ENCODE data around the gene RTN4R. TPM values are rescaled to one million over a fixed set of nuclear protein-coding genes. Genes with fewer than 3 reads are reported as not detected.

The RTN4R gene
- total RNA-seq, 1 experiment from 2014 or later = 16.3 TPM

DNA sequence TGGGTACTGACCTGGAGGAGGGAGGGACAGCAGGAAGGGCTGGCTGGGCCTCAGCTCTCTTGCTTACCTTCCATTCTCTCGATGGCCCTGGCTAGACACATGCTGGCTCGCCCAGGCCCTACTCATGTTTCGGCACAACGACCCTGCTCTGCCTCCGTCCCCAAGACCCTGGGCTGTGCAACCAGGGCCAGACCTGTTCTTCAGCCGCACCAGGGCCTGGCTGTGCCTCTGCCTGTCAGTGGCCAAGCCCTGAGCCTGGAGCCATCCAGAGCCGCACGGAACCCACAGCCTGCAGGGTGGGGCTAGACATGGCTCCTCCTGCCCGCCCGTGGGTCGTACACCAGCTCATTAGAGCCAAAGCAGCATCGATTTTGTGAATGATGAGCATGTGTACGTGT, 47.5 kb downstream of the RTN4R start:
- intact Hi-C loops (cut with micrococcal nuclease; ENCODE audit: unreplicated experiment) (no loop called here), in situ Hi-C loops (cut with HindIII; ENCODE audit: low pct_unique_long_range_greater_than_20kb, low sequenced_read_pairs) (no loop called here)
- DNase-seq (ENCODE audit: low read depth, low spot score) = no peak
- no peaks in the 10 kb centered on the region for H3K36me3 ChIP-seq (ENCODE audit: control insufficient read depth, insufficient read depth, low read length)
- ATAC-seq = no peak
- no TSS peak for BruUV-seq (replicated peaks)
- no peak overlapping the region for H3K27ac ChIP-seq (ENCODE audit: low read length)
- no peak overlapping the region for H3K4me3 ChIP-seq (ENCODE audit: low read depth in 2 of 2, low read length in 2 of 2)
- H3K4me1 ChIP-seq (ENCODE audit: control insufficient read depth, insufficient read depth, low read length) = no peaks in the 10 kb centered on the region
- no peaks in the 10 kb centered on the region for H3K9me3 ChIP-seq (ENCODE audit: control insufficient read depth, insufficient read depth, low read depth, low read length)
- ChIA-PET CTCF (no interaction called here), POLR2A (no interaction called here)
- no peaks in the 10 kb centered on the region for H3K27me3 ChIP-seq (ENCODE audit: control insufficient read depth, insufficient read depth, low read length)
- no peak for TF ChIP-seq POLR2AphosphoS5 (IDR thresholded peaks at IDR 0.05; ENCODE audit: low read depth, low read length)
- TF ChIP-seq, protein P1, sequence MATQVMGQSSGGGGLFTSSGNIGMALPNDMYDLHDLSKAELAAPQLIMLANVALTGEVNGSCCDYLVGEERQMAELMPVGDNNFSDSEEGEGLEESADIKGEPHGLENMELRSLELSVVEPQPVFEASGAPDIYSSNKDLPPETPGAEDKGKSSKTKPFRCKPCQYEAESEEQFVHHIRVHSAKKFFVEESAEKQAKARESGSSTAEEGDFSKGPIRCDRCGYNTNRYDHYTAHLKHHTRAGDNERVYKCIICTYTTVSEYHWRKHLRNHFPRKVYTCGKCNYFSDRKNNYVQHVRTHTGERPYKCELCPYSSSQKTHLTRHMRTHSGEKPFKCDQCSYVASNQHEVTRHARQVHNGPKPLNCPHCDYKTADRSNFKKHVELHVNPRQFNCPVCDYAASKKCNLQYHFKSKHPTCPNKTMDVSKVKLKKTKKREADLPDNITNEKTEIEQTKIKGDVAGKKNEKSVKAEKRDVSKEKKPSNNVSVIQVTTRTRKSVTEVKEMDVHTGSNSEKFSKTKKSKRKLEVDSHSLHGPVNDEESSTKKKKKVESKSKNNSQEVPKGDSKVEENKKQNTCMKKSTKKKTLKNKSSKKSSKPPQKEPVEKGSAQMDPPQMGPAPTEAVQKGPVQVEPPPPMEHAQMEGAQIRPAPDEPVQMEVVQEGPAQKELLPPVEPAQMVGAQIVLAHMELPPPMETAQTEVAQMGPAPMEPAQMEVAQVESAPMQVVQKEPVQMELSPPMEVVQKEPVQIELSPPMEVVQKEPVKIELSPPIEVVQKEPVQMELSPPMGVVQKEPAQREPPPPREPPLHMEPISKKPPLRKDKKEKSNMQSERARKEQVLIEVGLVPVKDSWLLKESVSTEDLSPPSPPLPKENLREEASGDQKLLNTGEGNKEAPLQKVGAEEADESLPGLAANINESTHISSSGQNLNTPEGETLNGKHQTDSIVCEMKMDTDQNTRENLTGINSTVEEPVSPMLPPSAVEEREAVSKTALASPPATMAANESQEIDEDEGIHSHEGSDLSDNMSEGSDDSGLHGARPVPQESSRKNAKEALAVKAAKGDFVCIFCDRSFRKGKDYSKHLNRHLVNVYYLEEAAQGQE (IDR thresholded peaks at IDR 0.05; ENCODE audit: insufficient read depth in 1 of 2, low read depth in 2 of 2, low read length in 1 of 2) = no peak
- TF ChIP-seq TCF7L2 (IDR thresholded peaks at IDR 0.05; ENCODE audit: low read depth, low read length) = no peak

GRCh38 chr22:20219667-20220628, 48.2 kb downstream of the RTN4R start:
- Histone ChIP-seq H3K4me1 (ENCODE audit: control insufficient read depth, insufficient read depth, low read length) (no peaks in the 10 kb centered on the region), H3K36me3 (ENCODE audit: control insufficient read depth, insufficient read depth, low read length) (no peaks in the 10 kb centered on the region), H3K27me3 (ENCODE audit: control insufficient read depth, insufficient read depth, low read length) (no peaks in the 10 kb centered on the region), H3K9me3 (ENCODE audit: control insufficient read depth, insufficient read depth, low read depth, low read length) (no peaks in the 10 kb centered on the region), H3K4me3 (ENCODE audit: low read depth in 2 of 2, low read length in 2 of 2) (no peak overlapping the region), H3K27ac (ENCODE audit: low read length) (no peak overlapping the region)
- intact Hi-C loops (cut with micrococcal nuclease; ENCODE audit: unreplicated experiment) = no loop called here
- POLR2A ChIA-PET = no interaction called here
- CTCF ChIA-PET = no interaction called here
- in situ Hi-C loops (cut with HindIII; ENCODE audit: low pct_unique_long_range_greater_than_20kb, low sequenced_read_pairs) = no loop called here
- DNase-seq (ENCODE audit: low read depth, low spot score) = no peak
- TF ChIP-seq, protein P1 (IDR thresholded peaks at IDR 0.05; ENCODE audit: insufficient read depth in 1 of 2, low read depth in 2 of 2, low read length in 1 of 2) = no peak
- TF ChIP-seq, protein P2, sequence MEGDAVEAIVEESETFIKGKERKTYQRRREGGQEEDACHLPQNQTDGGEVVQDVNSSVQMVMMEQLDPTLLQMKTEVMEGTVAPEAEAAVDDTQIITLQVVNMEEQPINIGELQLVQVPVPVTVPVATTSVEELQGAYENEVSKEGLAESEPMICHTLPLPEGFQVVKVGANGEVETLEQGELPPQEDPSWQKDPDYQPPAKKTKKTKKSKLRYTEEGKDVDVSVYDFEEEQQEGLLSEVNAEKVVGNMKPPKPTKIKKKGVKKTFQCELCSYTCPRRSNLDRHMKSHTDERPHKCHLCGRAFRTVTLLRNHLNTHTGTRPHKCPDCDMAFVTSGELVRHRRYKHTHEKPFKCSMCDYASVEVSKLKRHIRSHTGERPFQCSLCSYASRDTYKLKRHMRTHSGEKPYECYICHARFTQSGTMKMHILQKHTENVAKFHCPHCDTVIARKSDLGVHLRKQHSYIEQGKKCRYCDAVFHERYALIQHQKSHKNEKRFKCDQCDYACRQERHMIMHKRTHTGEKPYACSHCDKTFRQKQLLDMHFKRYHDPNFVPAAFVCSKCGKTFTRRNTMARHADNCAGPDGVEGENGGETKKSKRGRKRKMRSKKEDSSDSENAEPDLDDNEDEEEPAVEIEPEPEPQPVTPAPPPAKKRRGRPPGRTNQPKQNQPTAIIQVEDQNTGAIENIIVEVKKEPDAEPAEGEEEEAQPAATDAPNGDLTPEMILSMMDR (IDR thresholded peaks at IDR 0.05) = no peak
- TF ChIP-seq POLR2AphosphoS5 (IDR thresholded peaks at IDR 0.05; ENCODE audit: low read depth, low read length) (no peak), SIN3A (IDR thresholded peaks at IDR 0.05; ENCODE audit: borderline replicate concordance, insufficient read depth, low read depth, low read length) (no peak)
- no TSS peak for BruUV-seq (replicated peaks)
- no peak for ATAC-seq

Data from Panc1 (cell line).